Endothelial cell of umbilical vein (primary cell): ENCODE data around the gene FAM124B. TPM values are rescaled to one million over a fixed set of nuclear protein-coding genes. Genes with fewer than 3 reads are reported as not detected.
A peak's percentile ranks its signal among the peaks of the same experiment; 100 is the strongest.

Experiments used
- BruUV-seq: library from RNA; stranded (reverse); fragments of 400-500 nt; replicated peaks from 2 replicates; lab custom pipeline; 2021; lab: Mats Ljungman, UMichigan
- CTCF ChIA-PET: fragments of 300-600, 350-600 bp; sonication (Branson Sonifier 250); formaldehyde crosslinking; loops from one replicate; lab custom pipeline; 2021; ENCODE audit warnings: antibody characterized with exemption, inconsistent platforms; lab: Charles Lee
- POLR2A ChIA-PET: fragments of 300-600, 350-600 bp; sonication (Branson Sonifier 250); formaldehyde crosslinking; loops from one replicate; lab custom pipeline; 2021; ENCODE audit warnings: antibody characterized with exemption, inconsistent platforms; lab: Charles Lee
- DNase-seq: peaks from one replicate; pipeline ENCODE4 v3.0.0-alpha.2; 2011; ENCODE audit warnings: low read depth, low spot score
- FAIRE-seq: peaks from 2 replicates; lab custom pipeline; 2011; peaks lifted over from hg19 to GRCh38; lab: Jason Lieb, UNC
- H2AFZ ChIP-seq: 2 replicates; pipeline ENCODE4 v1.6.0; 2012; ENCODE audit warnings: low read depth, low read length, control low read depth, inconsistent platforms
- H3K27ac ChIP-seq: 2 replicates; pipeline ENCODE4 v1.5.1; 2011; ENCODE audit warnings: low read depth, mild to moderate bottlenecking, control low read depth, low read length, moderate library complexity; ENCODE audit not compliant: insufficient read depth
- H3K27me3 ChIP-seq, 2 experiments: 2 replicates each; pipeline versions ENCODE4 v1.6.0 to v1.6.1; 2011; ENCODE audit warnings: low read length in 2 of 2, mixed read lengths in 1 of 2; ENCODE audit not compliant: control insufficient read depth in 2 of 2, insufficient read depth in 2 of 2
- H3K36me3 ChIP-seq, 2 experiments: 2 replicates in 1 of 2; 3 replicates in 1 of 2; pipeline ENCODE4 v1.5.1; 2011; ENCODE audit warnings: low read length in 2 of 2, mild to moderate bottlenecking in 1 of 2, moderate library complexity in 1 of 2; ENCODE audit not compliant: control insufficient read depth in 2 of 2, insufficient read depth in 2 of 2; ENCODE audit errors: extremely low read depth in 1 of 2
- H3K4me1 ChIP-seq: 3 replicates; pipeline ENCODE4 v1.5.1; 2011; ENCODE audit warnings: mild to moderate bottlenecking, low read length; ENCODE audit not compliant: control insufficient read depth, insufficient read depth; ENCODE audit errors: extremely low read depth
- H3K4me2 ChIP-seq: 2 replicates; pipeline ENCODE4 v1.6.1; 2011; ENCODE audit warnings: low read length, control low read depth, mixed read lengths; ENCODE audit not compliant: insufficient read depth
- H3K4me3 ChIP-seq, 3 experiments: fragments of 200-600 bp in 1 of 3; sonication (generic), shearing (Covaris generic) in 1 of 3; replicated peaks in 1 of 3; 2 replicates each; pipeline ENCODE4 v1.5.1; 2011 to 2016; ENCODE audit warnings: control low read depth in 3 of 3, low read length in 3 of 3, mild to moderate bottlenecking in 2 of 3, inconsistent platforms in 1 of 3, low read depth in 1 of 3, moderate library complexity in 1 of 3; ENCODE audit not compliant: insufficient read depth in 1 of 3
- H3K79me2 ChIP-seq: 2 replicates; pipeline ENCODE4 v1.6.0; 2012; ENCODE audit warnings: low read length, inconsistent platforms; ENCODE audit not compliant: control insufficient read depth, insufficient read depth
- H3K9ac ChIP-seq: replicated peaks from 2 replicates; pipeline ENCODE3; 2011; ENCODE audit warnings: low read length, control low read depth; ENCODE audit not compliant: insufficient read depth; ENCODE audit errors: extremely low read depth
- H3K9me1 ChIP-seq: replicated peaks from 3 replicates; pipeline ENCODE4 v1.6.0; 2011; ENCODE audit warnings: mild to moderate bottlenecking, low read length; ENCODE audit not compliant: control insufficient read depth, insufficient read depth; ENCODE audit errors: extremely low read depth
- H3K9me3 ChIP-seq: replicated peaks from 2 replicates; pipeline ENCODE4 v1.5.1; 2012; ENCODE audit warnings: low read length, inconsistent platforms; ENCODE audit not compliant: control insufficient read depth, insufficient read depth
- H4K20me1 ChIP-seq: replicated peaks from 2 replicates; pipeline ENCODE3; 2011; ENCODE audit warnings: mild to moderate bottlenecking, low read length; ENCODE audit not compliant: control insufficient read depth, insufficient read depth; ENCODE audit errors: extremely low read depth
- EZH2 ChIP-seq: IDR thresholded peaks from 2 replicates; pipeline ENCODE4 v1.6.1; 2012; ENCODE audit warnings: borderline replicate concordance, low read depth, mild to moderate bottlenecking, moderate library complexity, low read length, inconsistent platforms; ENCODE audit not compliant: severe bottlenecking
- FOS ChIP-seq: IDR thresholded peaks from 2 replicates; pipeline ENCODE4 v1.6.1; 2011; ENCODE audit warnings: mild to moderate bottlenecking, low read length, moderate library complexity, borderline replicate concordance; ENCODE audit not compliant: insufficient read depth
- GATA2 ChIP-seq: IDR thresholded peaks from 2 replicates; pipeline ENCODE4 v1.7.0; 2011; ENCODE audit warnings: low read depth, mild to moderate bottlenecking, moderate library complexity, mixed read lengths, low read length; ENCODE audit not compliant: insufficient read length, insufficient read depth
- JUN ChIP-seq: IDR thresholded peaks from 2 replicates; pipeline ENCODE4 v1.6.1; 2011; ENCODE audit warnings: borderline replicate concordance, low read depth; ENCODE audit not compliant: insufficient read length, insufficient read depth
- POLR2A ChIP-seq: IDR thresholded peaks from 2 replicates; pipeline ENCODE4 v1.6.1; 2012; ENCODE audit warnings: low read depth, mild to moderate bottlenecking, control low read depth, low read length
- POLR2AphosphoS5 ChIP-seq: IDR thresholded peaks from 2 replicates; pipeline ENCODE4 v1.6.1; 2012; ENCODE audit warnings: low read depth, mild to moderate bottlenecking, control low read depth, low read length, moderate library complexity; ENCODE audit not compliant: insufficient read depth
- dilution Hi-C: fragments of 300-500 bp; cut with MboI; formaldehyde crosslinking; loops from one replicate; pipeline ENCODE4 v1.15.0; 2019; ENCODE audit warnings: low sequenced_read_pairs; ENCODE audit not compliant: extremely low pct_ligation_motif_present
- intact Hi-C: fragments of 100-400 bp; cut with micrococcal nuclease; formaldehyde crosslinking; loops from one replicate; pipeline ENCODE4 v1.10.0; 2022
- polyA plus RNA-seq, 4 experiments: library from polyadenylated mRNA; depleted of rRNA in 3 of 4; stranded (reverse) in 3 of 4; unstranded in 1 of 4; fragments of >200 nt; gene quantifications; 2 replicates each; pipeline versions ENCODE4 v1.2.1 to v1.2.3, GENCODE V29; 2011 to 2012; ENCODE audit warnings: missing spikeins in 1 of 4
- total RNA-seq: library from RNA; stranded (reverse); gene quantifications from 2 replicates; pipeline ENCODE4 v1.2.3, GENCODE V29; 2021
- TF ChIP-seq, protein P1 (sequence below): IDR thresholded peaks from 2 replicates; pipeline ENCODE4 v1.6.1; 2011; ENCODE audit not compliant: insufficient read depth, insufficient read length
- TF ChIP-seq, protein P2 (sequence below), 2 donors: IDR thresholded peaks; 1 replicate in 1 of 2; 2 replicates in 1 of 2; pipeline ENCODE4 v1.5.1; 2011; ENCODE audit warnings: low read length in 2 of 2, mild to moderate bottlenecking in 2 of 2, moderate library complexity in 2 of 2, control low read depth in 1 of 2, inconsistent platforms in 1 of 2, low read depth in 1 of 2; ENCODE audit not compliant: insufficient read depth in 1 of 2; ENCODE audit errors: extremely low read depth in 1 of 2

FAM124B gene
- total and polyA plus RNA-seq, 2 donors (not counting 3 experiments of a cell fraction or from before 2014, with no cell fraction given): 82.0 to 119 TPM

DNA sequence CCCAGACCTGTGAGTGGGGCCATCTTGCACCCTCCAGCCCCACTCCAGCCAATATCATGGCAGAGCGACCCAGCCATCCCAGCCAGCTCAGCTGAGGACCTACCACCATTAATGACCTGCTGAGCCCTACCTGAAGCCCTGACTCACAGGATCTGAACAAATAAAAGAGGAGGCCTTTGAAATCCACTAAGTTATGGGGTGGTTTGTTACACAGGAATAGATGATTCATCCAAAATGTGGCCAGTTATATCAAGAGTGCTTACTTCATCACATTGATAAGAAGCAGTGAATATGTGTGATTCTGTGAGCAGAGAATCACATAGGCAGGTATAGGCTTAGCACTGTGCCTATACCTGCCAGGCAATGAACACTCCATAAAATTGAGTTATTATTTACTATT is 34.7 kb upstream of the FAM124B start:
- no TSS peak for BruUV-seq
- no peak overlapping the region for H3K4me3 ChIP-seq
- H3K4me1 ChIP-seq: peaks cover 8% of the 10 kb centered on the region
- no peak overlapping the region for H3K9ac ChIP-seq
- H3K79me2 ChIP-seq: no peaks in the 10 kb centered on the region
- H4K20me1 ChIP-seq: no peaks in the 10 kb centered on the region
- no peak overlapping the region for H2AFZ ChIP-seq
- H3K4me2 ChIP-seq: no peak overlapping the region
- DNase-seq (no peak), FAIRE-seq (no peak)
- POLR2A ChIA-PET: no interaction called here
- CTCF ChIA-PET: interaction anchor here (1.0 kb wide), 1 partner anchor 18 kb away, joined by 3 read pairs; no protein-coding TSS in a partner anchor
- H3K27me3 ChIP-seq: no peaks in the 10 kb centered on the region
- no peaks in the 10 kb centered on the region for H3K36me3 ChIP-seq
- H3K9me3 ChIP-seq: no peaks in the 10 kb centered on the region
- no peaks in the 10 kb centered on the region for H3K9me1 ChIP-seq
- dilution Hi-C loops (no loop called here), intact Hi-C loops (no loop called here)
- TF ChIP-seq EZH2 (no peak), FOS (peak; percentile 44)
- H3K27ac ChIP-seq: no peak overlapping the region

DNA sequence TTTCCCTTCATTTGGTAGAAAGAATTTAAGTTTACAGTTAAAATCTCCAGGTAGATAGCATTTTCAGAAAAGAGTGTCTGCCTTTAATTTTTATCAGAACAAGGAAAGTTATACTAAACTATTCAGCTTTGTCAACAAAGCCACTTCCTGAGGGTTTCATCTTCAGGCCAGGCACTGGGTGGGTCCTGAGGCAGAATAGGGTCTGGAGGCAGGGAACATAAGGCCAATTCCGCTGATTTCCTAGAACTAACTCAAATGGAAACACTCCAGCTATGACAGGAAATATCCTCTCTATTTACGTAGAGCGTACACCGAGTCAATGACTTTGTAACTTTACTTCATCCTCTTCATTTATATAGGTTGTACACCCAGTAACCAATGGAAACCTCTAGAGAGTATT is 32.7 kb upstream of the FAM124B start:
- no peaks in the 10 kb centered on the region for H3K36me3 ChIP-seq
- BruUV-seq: no TSS peak
- TF ChIP-seq POLR2A: no peak
- no peak for TF ChIP-seq GATA2
- no peak for TF ChIP-seq POLR2AphosphoS5
- no peak for TF ChIP-seq JUN
- TF ChIP-seq, protein P1, sequence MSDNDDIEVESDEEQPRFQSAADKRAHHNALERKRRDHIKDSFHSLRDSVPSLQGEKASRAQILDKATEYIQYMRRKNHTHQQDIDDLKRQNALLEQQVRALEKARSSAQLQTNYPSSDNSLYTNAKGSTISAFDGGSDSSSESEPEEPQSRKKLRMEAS: no peak
- TF ChIP-seq, protein P2, sequence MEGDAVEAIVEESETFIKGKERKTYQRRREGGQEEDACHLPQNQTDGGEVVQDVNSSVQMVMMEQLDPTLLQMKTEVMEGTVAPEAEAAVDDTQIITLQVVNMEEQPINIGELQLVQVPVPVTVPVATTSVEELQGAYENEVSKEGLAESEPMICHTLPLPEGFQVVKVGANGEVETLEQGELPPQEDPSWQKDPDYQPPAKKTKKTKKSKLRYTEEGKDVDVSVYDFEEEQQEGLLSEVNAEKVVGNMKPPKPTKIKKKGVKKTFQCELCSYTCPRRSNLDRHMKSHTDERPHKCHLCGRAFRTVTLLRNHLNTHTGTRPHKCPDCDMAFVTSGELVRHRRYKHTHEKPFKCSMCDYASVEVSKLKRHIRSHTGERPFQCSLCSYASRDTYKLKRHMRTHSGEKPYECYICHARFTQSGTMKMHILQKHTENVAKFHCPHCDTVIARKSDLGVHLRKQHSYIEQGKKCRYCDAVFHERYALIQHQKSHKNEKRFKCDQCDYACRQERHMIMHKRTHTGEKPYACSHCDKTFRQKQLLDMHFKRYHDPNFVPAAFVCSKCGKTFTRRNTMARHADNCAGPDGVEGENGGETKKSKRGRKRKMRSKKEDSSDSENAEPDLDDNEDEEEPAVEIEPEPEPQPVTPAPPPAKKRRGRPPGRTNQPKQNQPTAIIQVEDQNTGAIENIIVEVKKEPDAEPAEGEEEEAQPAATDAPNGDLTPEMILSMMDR (IDR thresholded peaks at IDR 0.05; ENCODE audit: extremely low read depth in 1 of 2, insufficient read depth in 1 of 2, low read depth in 1 of 2, low read length in 2 of 2): no peak
- no peak for TF ChIP-seq FOS
- H4K20me1 ChIP-seq: no peaks in the 10 kb centered on the region
- no peak overlapping the region for H3K27ac ChIP-seq
- no peaks in the 10 kb centered on the region for H3K4me1 ChIP-seq
- no peaks in the 10 kb centered on the region for H3K9me1 ChIP-seq
- intact Hi-C loops (no loop called here), dilution Hi-C loops (no loop called here)
- peak overlapping the region in 1 of 3 experiments; percentile 18 for H3K4me3 ChIP-seq
- H2AFZ ChIP-seq: peak overlapping the region; percentile 76
- FAIRE-seq: peak; percentile 49
- H3K9ac ChIP-seq: no peak overlapping the region
- no peak for DNase-seq
- H3K27me3 ChIP-seq: no peaks in the 10 kb centered on the region
- H3K9me3 ChIP-seq: no peaks in the 10 kb centered on the region
- ChIA-PET POLR2A (no interaction called here), CTCF (no interaction called here)
- peak overlapping the region; percentile 74 for H3K4me2 ChIP-seq
- H3K79me2 ChIP-seq: no peaks in the 10 kb centered on the region
